HG02678 (cell line): ENCODE results near the gene GUCY2C.

ENCODE experiments used
- ATAC-seq: cut with Tn5 transposase; IDR thresholded peaks from one replicate; pipeline ENCODE4 v1.9.1; 2021; ENCODE audit warnings: mild to moderate bottlenecking, moderate library complexity; ENCODE audit not compliant: unreplicated experiment

The GUCY2C gene

DNA sequence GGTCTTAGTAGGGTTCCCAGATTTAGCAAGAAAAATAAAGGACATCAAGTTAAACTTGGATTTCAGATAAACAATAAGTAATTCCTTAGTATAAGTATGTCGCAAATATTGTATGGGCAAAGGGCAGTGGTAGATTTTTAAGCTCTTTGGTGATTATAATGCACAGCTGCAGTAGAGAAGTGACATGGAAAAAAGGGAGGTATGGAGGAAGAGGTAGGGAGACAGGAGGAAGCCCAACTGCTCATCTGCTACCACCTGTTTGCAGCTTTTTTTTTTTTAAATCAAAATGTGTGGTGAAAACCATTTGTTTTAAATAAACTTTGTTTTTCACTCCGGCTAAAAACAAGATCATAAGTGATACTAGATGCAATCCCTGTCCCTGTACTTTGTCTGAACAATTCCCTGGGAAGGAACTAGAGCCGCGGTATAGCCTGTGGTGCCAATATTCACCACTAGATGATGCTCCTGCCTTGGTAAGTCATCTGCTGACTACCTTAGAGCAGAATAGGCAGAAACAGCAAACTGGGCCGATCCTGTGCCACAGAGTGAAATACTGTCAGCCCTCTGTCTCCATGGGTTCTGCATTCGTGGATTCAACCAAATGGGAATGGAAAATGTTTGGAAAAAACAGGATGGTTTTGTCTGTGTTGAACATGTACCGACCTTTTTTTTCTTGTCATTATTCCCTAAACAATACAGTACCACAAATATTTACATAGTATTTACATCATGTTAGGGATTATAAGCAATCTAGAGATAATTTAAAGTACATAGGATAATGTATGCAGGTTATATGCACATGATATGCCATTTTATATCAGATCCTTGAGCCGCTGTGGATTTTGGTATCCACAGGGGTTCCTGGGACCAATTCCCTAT lies 66.3 kb downstream of the GUCY2C start:
- ATAC-seq = peak; percentile 94

- ATAC-seq = no peak
Observed at GRCh38 chr12:14628771-14629170, 67.6 kb downstream of the GUCY2C start.

GRCh38 chr12:14621826-14622225 lies 74.6 kb downstream of the GUCY2C start:
- ATAC-seq = peak; percentile 71

DNA sequence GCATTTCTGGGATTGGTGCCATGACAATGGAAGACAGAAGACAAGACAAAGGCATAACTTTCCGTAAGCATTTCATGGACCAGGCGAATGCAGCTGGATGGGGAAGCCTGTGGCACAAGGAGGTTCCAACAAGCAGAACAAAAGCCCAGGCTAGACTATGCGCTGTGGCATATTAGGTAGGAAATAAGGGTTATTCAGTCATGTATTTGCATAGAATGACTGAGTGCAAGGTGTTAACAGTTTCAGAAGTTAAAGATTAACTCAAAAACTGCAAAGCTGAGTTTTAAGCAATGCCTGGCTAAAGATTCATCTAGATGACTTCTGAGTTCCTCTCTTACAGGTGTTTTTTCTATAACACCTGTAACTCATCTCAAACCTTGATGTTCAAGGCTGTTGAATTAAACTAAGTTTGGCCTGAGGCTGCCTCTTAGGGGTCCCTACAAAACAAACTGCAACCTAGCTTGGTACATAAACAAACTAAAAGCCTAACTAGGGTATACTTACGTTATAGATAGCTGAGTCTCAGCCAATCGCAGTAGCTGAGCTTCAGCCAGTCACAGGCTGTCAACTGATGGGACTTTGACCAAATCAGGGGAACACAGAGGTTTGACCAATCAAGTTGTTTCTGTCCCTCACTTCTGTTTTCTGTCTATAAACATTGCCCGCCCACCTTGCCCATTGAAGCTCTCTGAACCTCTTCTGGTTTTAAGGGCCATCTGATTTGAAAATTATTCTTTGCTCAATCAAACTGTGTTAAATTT lies 76.5 kb downstream of the GUCY2C start:
- peak; percentile 74 for ATAC-seq

- ATAC-seq = no peak
Observed at GRCh38 chr12:14618983-14619382, 77.4 kb downstream of the GUCY2C start.

DNA sequence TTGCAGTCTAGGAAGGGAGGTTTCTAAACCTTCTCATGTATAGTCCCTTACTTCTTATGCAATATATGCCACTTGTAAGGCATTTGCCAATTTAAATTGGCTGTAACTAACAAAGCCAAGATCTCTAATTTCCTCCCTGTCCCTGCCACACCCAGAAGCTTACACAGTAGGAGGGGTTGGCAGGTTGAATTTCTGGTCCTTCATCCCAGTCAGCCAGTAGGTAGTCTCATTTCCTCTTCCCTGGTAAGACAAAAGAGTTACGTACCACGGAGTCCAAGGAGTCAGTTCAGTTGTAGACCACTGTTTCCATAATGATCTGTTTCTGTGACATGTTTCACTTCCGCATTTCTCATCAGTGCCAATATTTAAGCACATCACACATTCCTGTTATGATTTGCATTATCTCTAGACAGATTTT lies 81.7 kb downstream of the GUCY2C start:
- ATAC-seq = peak; percentile 45

- peak; percentile 98 for ATAC-seq
Observed at GRCh38 chr12:14613718-14614117, 82.7 kb downstream of the GUCY2C start.

GRCh38 chr12:14612898-14613445 lies 83.4 kb downstream of the GUCY2C start:
- ATAC-seq = no peak

DNA sequence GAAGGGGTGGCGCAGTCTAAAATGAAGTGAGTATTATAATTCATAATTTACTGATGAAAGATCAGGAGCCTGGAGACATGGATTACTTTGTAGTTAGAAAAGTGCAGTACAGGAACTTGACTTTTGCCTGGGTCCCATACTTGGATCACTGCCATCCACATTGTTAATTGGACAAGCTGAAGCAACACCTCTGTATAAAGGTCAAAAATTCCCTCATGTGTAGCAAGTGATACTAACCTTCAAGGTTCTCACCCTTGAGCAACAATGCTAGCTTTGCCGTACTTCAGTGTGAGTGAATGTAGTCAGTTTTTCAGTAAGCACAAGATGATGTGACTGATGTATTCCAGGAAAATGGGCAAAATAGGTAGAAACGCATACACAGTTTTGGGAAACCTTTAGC lies 84.1 kb downstream of the GUCY2C start:
- ATAC-seq = no peak

- ATAC-seq = no peak
Observed at GRCh38 chr12:14611640-14612203, 84.7 kb downstream of the GUCY2C start.

DNA sequence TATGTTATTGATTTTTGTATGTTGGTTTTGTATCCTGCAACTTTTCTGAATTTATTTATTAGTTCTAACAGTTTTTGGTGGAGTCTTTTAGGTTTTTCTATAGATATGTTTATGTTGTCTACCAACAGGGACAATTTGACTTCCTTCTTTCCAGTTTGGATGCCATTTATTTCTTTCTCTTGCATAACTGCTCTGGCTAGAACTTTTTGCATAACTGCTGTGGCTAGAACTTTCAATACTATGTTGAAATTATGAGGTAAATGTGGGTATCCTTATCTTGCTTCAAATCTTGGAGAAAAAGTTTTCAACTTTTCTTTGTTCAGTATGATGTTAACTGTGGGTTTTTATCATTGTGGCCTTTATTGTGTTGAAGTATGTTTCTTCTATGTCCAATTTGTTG lies 88.8 kb downstream of the GUCY2C start:
- no peak for ATAC-seq

GRCh38 chr12:14605401-14605989 lies 90.9 kb downstream of the GUCY2C start:
- no peak for ATAC-seq

GRCh38 chr12:14601692-14602478 lies 94.5 kb downstream of the GUCY2C start:
- no peak for ATAC-seq

- ATAC-seq = no peak
Observed at GRCh38 chr12:14597480-14597879, 98.9 kb downstream of the GUCY2C start.

DNA sequence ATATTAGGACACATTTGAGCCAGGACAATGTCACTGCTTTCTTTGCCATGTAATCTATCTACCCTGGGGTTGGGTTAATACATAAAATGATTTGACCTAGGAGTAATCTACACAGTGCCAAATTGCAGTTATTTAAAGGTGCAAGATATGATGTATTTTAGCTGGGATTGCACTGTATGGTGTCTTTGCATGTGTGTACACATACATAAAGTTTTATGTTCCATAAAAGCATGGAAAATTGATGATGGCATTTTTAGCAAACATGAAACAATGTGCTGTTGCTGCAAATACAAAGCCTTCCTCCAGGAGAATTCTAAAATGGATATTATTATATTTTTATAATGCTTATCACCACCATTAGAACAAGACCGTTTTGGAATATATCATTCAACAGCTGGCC lies 104.7 kb downstream of the GUCY2C start:
- no peak for ATAC-seq

DNA sequence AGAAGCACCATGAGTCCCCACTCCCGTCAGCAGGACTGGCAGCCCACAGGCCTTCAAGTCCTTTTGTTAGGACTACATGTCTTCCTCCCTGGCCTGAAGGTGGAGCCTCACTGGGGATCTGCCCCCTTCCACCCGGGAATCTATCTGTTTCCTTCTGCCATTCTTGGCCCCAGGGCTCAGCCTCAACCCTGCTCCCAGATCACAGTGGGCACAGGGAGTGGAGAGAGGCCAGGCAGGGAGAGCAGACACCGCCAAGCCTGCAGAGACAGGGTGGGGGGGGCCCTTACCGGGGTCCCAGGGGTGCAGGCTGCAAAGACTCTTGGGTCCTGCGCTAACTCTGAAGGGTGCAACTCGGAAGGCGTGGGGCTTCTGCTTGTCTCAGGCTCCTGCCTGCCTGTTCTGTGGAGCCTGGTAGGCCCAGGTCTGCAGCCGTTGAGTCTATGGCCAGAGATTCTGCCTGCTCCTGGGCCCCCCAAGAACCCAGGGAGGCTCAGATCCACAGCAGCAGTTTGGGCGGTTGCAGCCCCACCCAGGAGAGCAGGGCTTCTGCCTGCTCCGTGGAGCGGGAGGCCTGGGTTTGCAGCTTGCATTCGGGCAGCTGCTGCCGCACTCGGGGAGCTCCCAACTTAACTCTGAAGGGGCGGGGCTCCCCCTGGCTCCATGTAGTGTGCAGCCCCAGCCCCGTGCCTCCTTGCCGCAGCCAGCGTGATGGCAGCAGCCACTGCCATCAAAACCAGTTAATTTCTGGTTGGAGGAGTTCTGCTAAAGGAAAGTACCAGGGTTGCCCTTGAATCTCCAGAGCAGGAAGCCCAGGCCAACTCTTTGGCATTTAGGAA lies 107.0 kb downstream of the GUCY2C start:
- no peak for ATAC-seq

- no peak for ATAC-seq
Observed at GRCh38 chr12:14588571-14588970, 107.8 kb downstream of the GUCY2C start.

DNA sequence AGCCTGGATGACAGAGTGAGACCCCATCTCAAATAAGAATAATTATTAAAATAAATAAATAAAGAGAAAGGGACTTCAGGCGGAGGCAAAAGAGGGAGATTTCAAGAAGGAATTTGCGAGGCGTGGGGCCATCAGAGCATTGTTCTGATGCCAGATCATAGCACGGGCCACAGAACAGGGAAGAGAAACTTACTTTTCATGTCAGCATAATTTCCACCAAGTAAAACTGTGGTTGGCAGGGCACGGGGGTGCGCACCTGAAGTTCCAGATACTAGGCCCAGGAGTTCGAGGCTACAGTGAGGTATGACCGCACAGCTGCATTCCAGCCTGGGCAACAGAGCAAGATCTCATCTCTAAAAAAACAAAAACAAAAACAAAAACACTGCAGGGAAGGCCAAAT lies 117.8 kb downstream of the GUCY2C start:
- ATAC-seq = no peak

- ATAC-seq = peak; percentile 74
Observed at GRCh38 chr12:14577344-14577743, 119.1 kb downstream of the GUCY2C start.
